Transverse colon (tissue), 4 donors: ENCODE results near the gene CYP4A22. TPM values are rescaled to one million over a fixed set of nuclear protein-coding genes. Genes with fewer than 3 reads are reported as not detected.
"Not testable (repeated sequence)": the region's sequence is repeated elsewhere in the genome, so short reads cannot be mapped to it uniquely, and the experiment has no call there.

Source experiments
- DNase-seq: peaks from one replicate; pipeline ENCODE4 v3.0.0-alpha.2; 2019
- H3K27ac ChIP-seq, 4 donors: fragments of 200-600 bp; sonication (generic); 2 replicates each; pipeline ENCODE4 v1.5.1; 2016 to 2018; ENCODE audit warnings: inconsistent platforms in 4 of 4
- H3K27me3 ChIP-seq: fragments of 200-600 bp; sonication (generic); 2 replicates; pipeline ENCODE4 v1.5.1; 2017; ENCODE audit warnings: inconsistent platforms
- H3K36me3 ChIP-seq, 4 donors: fragments of 200-600 bp; sonication (generic); 2 replicates each; pipeline ENCODE4 v1.5.1; 2017 to 2019; ENCODE audit warnings: inconsistent platforms in 4 of 4
- H3K4me1 ChIP-seq, 4 donors: fragments of 200-600 bp; sonication (generic); 2 replicates each; pipeline ENCODE4 v1.5.1; 2017 to 2020; ENCODE audit warnings: inconsistent platforms in 4 of 4
- H3K4me3 ChIP-seq, 4 donors: fragments of 200-600 bp; sonication (generic); 1 replicate in 1 of 4; 2 replicates in 3 of 4; pipeline versions ENCODE4 v1.5.1 to v1.6.1; 2017 to 2019; ENCODE audit warnings: inconsistent platforms in 4 of 4
- H3K9me3 ChIP-seq, 2 donors: fragments of 200-600 bp; sonication (generic); 2 replicates each; pipeline ENCODE4 v1.5.1; 2017 to 2019; ENCODE audit warnings: inconsistent platforms in 2 of 2
- CTCF ChIP-seq, 5 experiments: fragments of 200-600 bp in 3 of 5; fragments of 450-650 bp in 2 of 5; sonication (generic) in 3 of 5; IDR thresholded peaks; 1 replicate in 2 of 5; 2 replicates in 3 of 5; pipeline ENCODE4 v1.5.1; 2016 to 2017; ENCODE audit warnings: antibody characterized with exemption in 5 of 5, inconsistent platforms in 3 of 5, mild to moderate bottlenecking in 2 of 5, moderate library complexity in 1 of 5
- EP300 ChIP-seq: sonication (generic); formaldehyde crosslinking; IDR thresholded peaks from one replicate; pipeline ENCODE4 v1.6.1; 2017; ENCODE audit warnings: antibody characterized with exemption, low read depth
- POLR2A ChIP-seq: fragments of 450-650 bp; IDR thresholded peaks from one replicate; pipeline ENCODE4 v1.6.1; 2016; ENCODE audit warnings: antibody characterized with exemption, mild to moderate bottlenecking, moderate library complexity
- POLR2AphosphoS5 ChIP-seq, 3 donors: sonication (generic); formaldehyde crosslinking; IDR thresholded peaks; one replicate each; pipeline ENCODE4 v1.6.1; 2016; ENCODE audit warnings: antibody characterized with exemption in 3 of 3
- WGBS, 2 donors: methylation state at CpG; one replicate each; pipeline ENCODE4 v1.1.5; 2018; ENCODE audit warnings: low coverage in 1 of 2; 5-methylcytosine and 5-hydroxymethylcytosine counted together
- in situ Hi-C, 4 donors: fragments of 200-750 bp; cut with MboI; loops; one replicate each; pipeline versions ENCODE4 v1.15.0 to v1.15.1; 2017; ENCODE audit warnings: low sequenced_read_pairs in 3 of 4, low pct_ligation_motif_present in 1 of 4, low pct_unique_long_range_greater_than_20kb in 1 of 4
- intact Hi-C: fragments of 100-400 bp; cut with DNase I; formaldehyde crosslinking; loops from one replicate; pipeline ENCODE4 v1.15.1; 2023; ENCODE audit warnings: low total_unique reads
- total RNA-seq, 4 donors: library from RNA; depleted of rRNA; stranded (reverse); fragments of >200 nt; gene quantifications; one replicate each; pipeline ENCODE4 v1.1.0, GENCODE V29; 2016

Gene CYP4A22
- total RNA-seq, 4 donors from 2014 or later, result not detected

DNA sequence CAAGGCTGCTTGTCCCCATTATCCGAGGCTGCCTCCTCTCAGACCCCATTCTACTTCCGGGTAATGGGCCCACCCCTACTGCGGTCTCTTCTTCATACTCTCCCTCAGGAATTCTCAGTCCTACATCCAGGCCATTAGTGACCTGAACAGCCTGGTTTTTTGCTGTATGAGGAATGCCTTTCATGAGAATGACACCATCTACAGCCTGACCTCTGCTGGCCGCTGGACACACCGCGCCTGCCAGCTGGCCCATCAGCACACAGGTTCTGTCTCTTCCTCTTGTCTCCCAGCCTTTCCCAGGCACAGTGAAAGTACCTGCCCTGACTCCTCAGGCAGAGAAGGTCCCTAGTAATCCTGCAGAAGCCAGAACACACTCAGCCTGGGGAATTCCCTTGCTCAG lies 6.4 kb downstream of the CYP4A22 start:
- H3K27me3 ChIP-seq, H3K4me3 ChIP-seq, H3K9me3 ChIP-seq, intact Hi-C loops, in situ Hi-C loops, H3K27ac ChIP-seq, H3K4me1 ChIP-seq, DNase-seq, H3K36me3 ChIP-seq: not testable (repeated sequence)
- TF ChIP-seq CTCF (IDR thresholded peaks at IDR 0.05), result peak in 1 of 5 experiments; percentile 9
- 67% methylated on average over 6 of the region's 6 CpGs; no CpG with 5 or more reads in 1 of the 2 donors for WGBS, 2 donors

GRCh38 chr1:47146495-47146894 lies 9.3 kb downstream of the CYP4A22 start:
- in situ Hi-C loops, result not testable (repeated sequence)

GRCh38 chr1:47147047-47147785 lies 10.0 kb downstream of the CYP4A22 start:
- Histone ChIP-seq H3K4me3 (no peak overlapping the region), H3K27ac (no peak overlapping the region), H3K4me1 (no peaks in the 10 kb centered on the region), H3K9me3 (no peaks in the 10 kb centered on the region), H3K36me3 (no peaks in the 10 kb centered on the region), H3K27me3 (no peaks in the 10 kb centered on the region)
- in situ Hi-C loops, result no loop called here
- intact Hi-C loops, result no loop called here
- WGBS, 2 donors, result 47 to 48% methylated on average over 5 to 6 of the region's 6 CpGs
- no peak for TF ChIP-seq CTCF (IDR thresholded peaks at IDR 0.05)
- no peak for TF ChIP-seq POLR2A
- no peak for TF ChIP-seq POLR2AphosphoS5 (IDR thresholded peaks at IDR 0.05)
- no peak for TF ChIP-seq EP300
- no peak for DNase-seq

More at GRCh38 chr1:47146495-47146894, 9.3 kb downstream of the CYP4A22 start:
- DNase-seq, H3K4me3 ChIP-seq, H3K36me3 ChIP-seq, H3K27me3 ChIP-seq, H3K4me1 ChIP-seq, intact Hi-C loops, H3K9me3 ChIP-seq, H3K27ac ChIP-seq: not testable (repeated sequence)
- WGBS, 2 donors, result 0 to 7% methylated on average over 1 of the region's 1 CpG

GRCh38 chr1:47149162-47149561 lies 11.9 kb downstream of the CYP4A22 start:
- H3K27ac ChIP-seq, H3K4me3 ChIP-seq, H3K9me3 ChIP-seq, H3K4me1 ChIP-seq, H3K27me3 ChIP-seq, in situ Hi-C loops, DNase-seq, H3K36me3 ChIP-seq, intact Hi-C loops: not testable (repeated sequence)
- 39 to 42% methylated on average over 5 to 9 of the region's 9 CpGs for WGBS, 2 donors

- DNase-seq, H3K4me3 ChIP-seq, H3K27me3 ChIP-seq, H3K9me3 ChIP-seq, intact Hi-C loops, H3K27ac ChIP-seq, H3K36me3 ChIP-seq, in situ Hi-C loops, H3K4me1 ChIP-seq: not testable (repeated sequence)
Observed at GRCh38 chr1:47156457-47156856, 19.2 kb downstream of the CYP4A22 start.

- H3K4me3 ChIP-seq, intact Hi-C loops, DNase-seq, H3K4me1 ChIP-seq, H3K9me3 ChIP-seq, H3K36me3 ChIP-seq, H3K27me3 ChIP-seq, in situ Hi-C loops, H3K27ac ChIP-seq: not testable (repeated sequence)
- 77 to 94% methylated on average over 3 of the region's 3 CpGs for WGBS, 2 donors
Observed at GRCh38 chr1:47157957-47158356, 20.7 kb downstream of the CYP4A22 start.
